ENCODE results near the gene ADAMTS17.

ADAMTS17 gene

DNA sequence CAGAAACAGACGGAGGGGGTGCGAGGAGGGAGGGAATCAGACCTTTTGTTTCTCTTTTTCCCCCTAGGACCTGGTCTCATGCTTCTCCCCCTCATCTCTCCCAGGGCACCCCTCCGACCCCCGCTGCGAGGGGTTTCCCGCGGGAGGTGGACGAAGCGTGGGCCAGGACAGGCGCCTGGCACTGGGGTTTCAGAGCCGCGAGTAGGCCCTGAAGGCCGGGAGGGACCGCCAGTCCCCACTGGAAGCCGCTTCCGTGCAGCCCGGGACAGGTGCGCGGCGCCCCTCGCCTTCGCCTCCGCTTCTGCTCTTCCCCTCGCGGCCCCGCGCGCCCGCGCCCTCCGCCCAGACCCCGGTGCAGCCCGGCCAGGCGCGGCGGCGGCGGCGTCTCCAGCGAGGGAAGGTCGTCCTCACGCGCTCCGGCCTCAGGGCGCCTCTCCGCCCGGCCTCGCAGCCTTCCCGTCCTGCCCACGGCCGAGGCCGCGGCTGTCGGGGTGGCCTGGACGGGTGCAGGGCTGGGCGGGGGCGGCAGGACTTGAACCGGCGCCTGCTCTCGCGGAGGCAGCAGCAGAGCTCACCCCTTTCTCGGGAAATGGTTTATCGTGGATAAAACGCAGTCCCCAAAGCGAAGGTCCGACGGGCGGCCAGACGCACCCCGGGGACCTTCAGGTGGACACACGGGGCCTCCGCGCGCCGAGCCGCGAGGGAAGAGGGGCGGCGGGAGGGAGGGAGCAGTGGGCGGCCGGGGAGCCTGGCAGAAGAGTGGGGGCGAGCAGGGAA lies 31.5 kb upstream of the ADAMTS17 start:
- no peak overlapping the region for H3K4me3 ChIP-seq (ENCODE audit: low read depth, low read length)
- no peak for DNase-seq (ENCODE audit: low read depth)
- no peak for TF ChIP-seq CTCF (IDR thresholded peaks at IDR 0.05; ENCODE audit: low read depth, low read length, missing control alignments)

DNA sequence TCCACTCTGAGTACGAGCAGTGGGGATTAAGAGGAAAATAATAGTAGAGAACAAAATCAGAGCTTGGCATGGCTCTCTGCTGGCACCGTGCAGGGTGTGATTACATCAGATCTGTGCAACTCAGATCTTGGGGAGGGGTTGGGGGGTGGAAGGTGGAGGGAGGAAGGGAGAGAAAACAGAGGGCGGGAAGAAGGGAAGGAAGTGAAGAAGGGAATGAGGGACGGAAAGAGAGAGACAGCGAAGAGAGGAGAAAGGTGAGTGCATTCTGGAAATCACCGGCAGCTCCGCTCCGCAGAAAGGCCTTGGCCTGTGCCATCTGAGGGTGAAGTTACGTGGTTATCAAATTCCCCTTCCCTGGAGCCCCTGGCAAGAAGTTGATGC lies 31.0 kb upstream of the ADAMTS17 start:
- no peak for TF ChIP-seq CTCF (IDR thresholded peaks at IDR 0.05; ENCODE audit: low read depth, low read length, missing control alignments)
- H3K4me3 ChIP-seq (ENCODE audit: low read depth, low read length) = no peak overlapping the region
- DNase-seq (ENCODE audit: low read depth) = no peak

DNA sequence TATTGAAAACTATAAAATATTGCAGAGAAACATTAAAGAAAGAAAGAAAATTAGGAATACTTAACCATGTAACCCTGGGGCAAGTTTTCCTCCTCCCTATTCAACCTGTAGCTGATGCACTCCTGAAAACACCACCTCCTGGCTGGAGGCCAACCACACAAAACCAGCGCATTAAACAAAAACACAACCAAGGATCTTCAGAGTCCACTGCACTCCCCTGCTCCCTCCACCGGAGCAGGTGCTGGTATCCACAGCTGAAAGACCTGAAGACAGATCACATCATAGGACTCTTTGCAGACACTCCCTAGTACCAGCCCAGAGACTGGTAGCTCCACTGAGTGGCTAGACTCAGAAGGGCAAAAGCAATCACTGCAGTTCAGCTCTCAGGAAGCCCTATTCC lies 13.6 kb upstream of the ADAMTS17 start:
- TF ChIP-seq CTCF (IDR thresholded peaks at IDR 0.05; ENCODE audit: low read depth, low read length, missing control alignments) = no peak
- DNase-seq (ENCODE audit: low read depth) = no peak
- no peak overlapping the region for H3K4me3 ChIP-seq (ENCODE audit: low read depth, low read length)

- no peak overlapping the region for H3K4me3 ChIP-seq (ENCODE audit: low read depth, low read length)
- TF ChIP-seq CTCF (IDR thresholded peaks at IDR 0.05; ENCODE audit: low read depth, low read length, missing control alignments) = no peak
- DNase-seq (ENCODE audit: low read depth) = no peak
Observed at GRCh38 chr15:100353449-100353848, 11.7 kb upstream of the ADAMTS17 start.

DNA sequence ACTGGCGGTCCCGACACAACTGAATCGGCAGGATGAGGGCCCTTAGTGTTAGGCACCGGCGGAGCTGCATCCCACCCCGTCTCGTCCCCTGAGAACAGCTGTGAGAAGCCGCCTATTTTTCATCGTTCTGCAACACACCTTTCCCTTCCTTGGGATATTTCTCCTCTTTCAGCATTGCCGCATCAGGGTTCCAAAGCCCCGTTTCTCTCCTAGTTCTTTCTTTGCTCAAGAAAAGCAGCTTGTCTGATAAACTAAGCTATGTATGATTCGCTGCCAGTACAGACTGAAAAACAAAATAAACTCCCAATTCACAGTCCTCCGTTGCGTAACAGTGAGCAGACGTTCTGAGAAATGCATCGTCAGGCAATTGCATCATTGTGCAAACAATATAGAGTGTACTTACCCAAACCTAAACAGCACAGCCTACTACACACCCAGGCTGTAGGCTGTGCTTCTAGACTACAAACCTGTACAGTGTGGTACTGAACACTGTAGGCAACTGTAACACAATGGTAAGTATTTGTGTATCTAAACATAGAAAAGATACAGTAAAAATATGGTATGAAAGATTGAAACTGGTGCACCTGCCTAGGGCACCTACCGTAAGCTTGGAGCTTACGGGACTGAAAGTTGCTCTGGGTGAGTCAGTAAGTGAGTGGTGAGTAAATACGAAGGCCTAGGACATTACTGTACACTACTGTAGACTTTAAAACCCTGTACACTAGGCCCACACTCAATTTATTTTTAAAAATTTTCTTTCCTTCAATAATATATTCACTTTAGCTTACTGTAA lies 8.9 kb upstream of the ADAMTS17 start:
- DNase-seq (ENCODE audit: low read depth) = no peak
- H3K4me3 ChIP-seq (ENCODE audit: low read depth, low read length) = no peak overlapping the region; the same call in 1 of the 2 replicates
- TF ChIP-seq CTCF (IDR thresholded peaks at IDR 0.05; ENCODE audit: low read depth, low read length, missing control alignments) = no peak

- DNase-seq (ENCODE audit: low read depth) = peak; percentile 55
- peak overlapping the region; percentile 69 for H3K4me3 ChIP-seq (ENCODE audit: low read depth, low read length)
- TF ChIP-seq CTCF (IDR thresholded peaks at IDR 0.05; ENCODE audit: low read depth, low read length, missing control alignments) = peak; percentile 93
Observed at GRCh38 chr15:100349696-100350433, 8.1 kb upstream of the ADAMTS17 start.

All from GM12864 (cell line).